ENCODE results near the gene PLXNA2.

Gene PLXNA2

DNA sequence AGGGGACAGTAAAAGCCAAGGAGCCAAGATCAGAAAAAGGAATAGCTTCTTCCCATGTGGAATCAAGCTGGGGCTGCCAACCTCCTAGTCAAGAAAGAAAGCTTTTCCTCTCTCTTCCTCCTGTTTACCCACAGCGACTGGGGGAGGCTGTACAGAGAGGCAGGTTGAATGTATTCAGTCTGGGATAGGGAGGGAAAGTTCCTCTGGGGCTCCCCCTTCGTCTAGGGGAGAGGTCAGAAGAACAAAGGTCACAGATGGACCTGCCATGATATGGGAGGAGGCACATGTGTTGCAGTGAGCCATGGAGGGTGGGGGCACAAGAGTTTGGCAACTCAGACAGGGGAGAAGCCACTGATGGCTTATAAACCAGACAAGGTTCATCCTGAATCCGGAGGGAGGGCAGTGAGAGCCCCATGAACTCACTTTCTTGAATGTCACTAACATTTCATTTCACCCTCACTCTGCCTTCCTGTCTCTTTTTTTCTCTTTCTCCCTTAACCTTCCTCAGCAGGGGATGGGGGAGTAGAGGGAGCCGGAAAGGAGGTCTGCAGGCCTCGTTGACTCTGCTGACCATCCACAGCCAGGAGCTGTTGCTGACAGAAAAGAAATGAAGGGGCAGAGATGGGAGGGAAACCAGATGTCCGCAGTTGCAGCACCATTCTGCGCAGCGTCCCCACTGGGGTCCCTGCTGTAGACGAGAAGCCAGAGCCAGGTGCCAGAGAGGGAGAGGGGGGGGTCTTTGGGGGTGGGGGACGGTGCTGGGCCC lies 61.1 kb downstream of the PLXNA2 start:
- DNase-seq (ENCODE audit: low spot score), result no peak
- TF ChIP-seq, protein P1, sequence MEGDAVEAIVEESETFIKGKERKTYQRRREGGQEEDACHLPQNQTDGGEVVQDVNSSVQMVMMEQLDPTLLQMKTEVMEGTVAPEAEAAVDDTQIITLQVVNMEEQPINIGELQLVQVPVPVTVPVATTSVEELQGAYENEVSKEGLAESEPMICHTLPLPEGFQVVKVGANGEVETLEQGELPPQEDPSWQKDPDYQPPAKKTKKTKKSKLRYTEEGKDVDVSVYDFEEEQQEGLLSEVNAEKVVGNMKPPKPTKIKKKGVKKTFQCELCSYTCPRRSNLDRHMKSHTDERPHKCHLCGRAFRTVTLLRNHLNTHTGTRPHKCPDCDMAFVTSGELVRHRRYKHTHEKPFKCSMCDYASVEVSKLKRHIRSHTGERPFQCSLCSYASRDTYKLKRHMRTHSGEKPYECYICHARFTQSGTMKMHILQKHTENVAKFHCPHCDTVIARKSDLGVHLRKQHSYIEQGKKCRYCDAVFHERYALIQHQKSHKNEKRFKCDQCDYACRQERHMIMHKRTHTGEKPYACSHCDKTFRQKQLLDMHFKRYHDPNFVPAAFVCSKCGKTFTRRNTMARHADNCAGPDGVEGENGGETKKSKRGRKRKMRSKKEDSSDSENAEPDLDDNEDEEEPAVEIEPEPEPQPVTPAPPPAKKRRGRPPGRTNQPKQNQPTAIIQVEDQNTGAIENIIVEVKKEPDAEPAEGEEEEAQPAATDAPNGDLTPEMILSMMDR (IDR thresholded peaks at IDR 0.05; ENCODE audit: extremely low read depth, missing control alignments), result no peak

DNA sequence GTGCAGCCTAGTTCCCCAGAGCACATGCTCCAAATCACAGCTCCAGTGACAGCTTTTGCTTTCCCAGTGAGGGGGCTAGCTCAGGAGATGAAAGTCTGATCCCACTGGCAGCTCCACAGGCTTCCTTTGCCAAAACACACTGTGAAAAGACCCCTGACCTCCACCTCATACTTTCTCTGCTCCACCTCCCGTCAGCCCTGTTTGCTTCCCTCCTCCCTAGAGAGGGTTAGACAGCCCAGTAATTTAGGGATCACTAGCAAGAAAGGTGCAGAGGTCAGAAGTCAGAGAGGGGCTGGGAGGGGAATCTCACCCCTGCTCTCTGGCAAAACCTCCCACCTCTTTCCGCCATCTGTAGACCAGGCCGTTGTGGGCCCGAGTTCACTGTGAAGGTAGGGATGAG lies 62.8 kb downstream of the PLXNA2 start:
- no peak for DNase-seq (ENCODE audit: low spot score)
- TF ChIP-seq, protein P1 (IDR thresholded peaks at IDR 0.05; ENCODE audit: extremely low read depth, missing control alignments), result no peak

DNA sequence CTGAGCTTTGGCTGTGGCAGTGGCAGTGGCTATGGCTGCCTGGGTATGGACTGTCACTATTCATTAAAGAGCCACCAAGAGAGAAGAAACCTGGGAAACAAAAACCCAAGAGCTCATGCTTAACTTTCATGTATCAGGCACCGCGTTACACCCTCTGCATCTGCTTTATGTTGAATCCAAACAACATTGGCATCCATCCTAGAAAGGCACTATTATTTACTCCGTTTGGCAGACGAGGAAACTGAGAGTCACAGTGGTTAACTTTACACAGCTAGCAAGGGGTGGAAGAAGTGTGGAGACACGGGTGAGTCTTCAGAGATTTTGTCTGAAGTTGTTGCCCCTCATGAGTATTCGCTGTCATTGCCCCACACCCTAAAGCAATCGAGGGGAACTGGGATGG lies 63.8 kb downstream of the PLXNA2 start:
- TF ChIP-seq, protein P1 (IDR thresholded peaks at IDR 0.05; ENCODE audit: extremely low read depth, missing control alignments), result no peak
- DNase-seq (ENCODE audit: low spot score), result no peak

DNA sequence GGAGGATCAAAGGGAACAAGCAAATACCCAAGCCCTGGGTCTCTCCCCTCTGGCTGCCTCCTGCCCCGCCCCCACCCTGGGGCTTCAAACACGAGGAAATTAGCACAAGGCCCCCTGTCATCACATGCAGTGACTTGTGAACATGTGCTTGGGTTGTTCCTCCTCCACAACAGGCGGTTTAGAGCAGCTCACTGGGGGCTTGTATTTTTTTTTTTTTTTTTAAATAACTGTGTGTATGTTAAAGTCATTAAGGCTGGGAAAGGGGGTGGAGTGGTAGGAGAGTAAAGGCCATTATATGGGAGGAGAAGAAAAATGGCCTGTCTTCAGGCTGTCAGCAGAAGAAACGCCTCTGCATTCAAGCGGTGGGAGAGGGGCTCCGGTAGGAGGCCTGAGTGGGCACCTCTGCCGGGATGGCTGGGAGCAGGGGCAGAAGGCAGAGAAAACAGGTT lies 64.2 kb downstream of the PLXNA2 start:
- TF ChIP-seq, protein P1 (IDR thresholded peaks at IDR 0.05; ENCODE audit: extremely low read depth, missing control alignments), result no peak
- DNase-seq (ENCODE audit: low spot score), result no peak

DNA sequence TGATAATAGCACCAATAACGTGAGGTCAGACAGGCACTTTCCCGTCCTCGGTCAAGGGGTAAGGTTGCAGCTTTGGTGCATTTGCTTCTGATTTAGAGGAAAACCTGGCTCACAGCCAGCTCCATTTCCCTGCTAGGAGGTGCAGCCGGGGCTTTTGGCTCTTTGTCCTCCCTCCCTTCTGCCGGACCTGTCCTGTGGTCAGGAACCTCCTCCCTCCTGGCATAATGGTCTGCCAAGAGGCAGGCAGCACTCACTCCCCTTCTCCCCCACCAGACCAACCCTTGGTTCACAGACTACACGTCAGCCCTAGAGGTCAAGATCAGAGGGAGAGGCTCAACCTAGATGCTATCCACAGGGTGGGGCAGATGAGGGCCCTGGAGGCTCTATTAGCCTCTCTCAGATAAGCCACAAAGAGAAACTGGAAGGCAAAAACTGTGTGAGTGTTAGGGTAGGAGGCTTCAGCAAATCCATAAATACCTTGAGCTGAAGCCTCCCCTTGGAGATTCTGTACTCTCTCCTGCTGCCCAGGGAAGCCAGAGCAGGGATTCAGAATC lies 64.8 kb downstream of the PLXNA2 start:
- TF ChIP-seq, protein P1 (IDR thresholded peaks at IDR 0.05; ENCODE audit: extremely low read depth, missing control alignments), result no peak
- no peak for DNase-seq (ENCODE audit: low spot score)

DNA sequence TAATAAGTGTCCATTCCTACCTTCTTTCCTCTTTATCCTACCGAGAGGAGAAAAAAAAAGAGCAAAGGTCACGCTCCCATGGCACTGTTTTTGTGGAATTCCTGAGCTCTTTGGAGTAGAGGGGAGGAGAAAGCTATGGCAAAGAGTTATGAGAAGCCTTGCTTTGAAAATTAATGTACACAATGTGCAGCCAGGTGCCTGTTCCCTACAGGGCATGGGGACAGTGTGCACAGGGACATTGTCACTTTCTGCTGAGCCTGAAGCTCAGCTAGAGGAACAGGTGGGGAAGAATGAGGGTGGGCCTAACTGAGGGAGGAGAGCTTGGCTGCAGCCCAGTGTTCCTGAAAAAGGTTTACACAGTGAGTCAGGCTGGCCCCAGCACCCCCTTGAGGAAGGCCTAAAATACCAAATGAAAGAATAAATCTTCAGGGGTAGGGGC lies 66.1 kb downstream of the PLXNA2 start:
- TF ChIP-seq, protein P1 (IDR thresholded peaks at IDR 0.05; ENCODE audit: extremely low read depth, missing control alignments), result no peak
- no peak for DNase-seq (ENCODE audit: low spot score)

DNA sequence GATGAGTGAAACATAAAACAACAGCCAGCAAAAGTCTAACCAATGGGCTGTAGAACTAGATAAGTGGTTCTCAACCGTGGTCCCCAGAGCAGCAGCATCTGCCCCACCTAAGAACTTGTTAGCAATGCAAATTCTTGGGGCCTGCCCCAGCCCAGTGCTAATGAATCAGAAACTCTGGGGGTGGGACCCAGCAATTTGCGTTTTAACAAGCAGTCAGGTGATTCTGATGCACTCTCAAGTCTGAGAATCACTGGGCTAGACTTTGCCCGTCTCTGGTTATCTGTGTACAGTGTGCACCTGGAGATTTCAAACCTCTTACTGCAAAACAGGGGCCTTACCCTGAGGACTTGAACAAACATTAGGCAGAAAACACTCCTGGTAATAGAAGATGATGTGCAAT lies 66.5 kb downstream of the PLXNA2 start:
- TF ChIP-seq, protein P1 (IDR thresholded peaks at IDR 0.05; ENCODE audit: extremely low read depth, missing control alignments), result no peak
- DNase-seq (ENCODE audit: low spot score), result peak; percentile 21
